Caco-2 (cell line): ENCODE measurements around the gene FBXO10. TPM values are rescaled to one million over a fixed set of nuclear protein-coding genes. Genes with fewer than 3 reads are reported as not detected.

ENCODE experiments used
- BruUV-seq: library from RNA; stranded (reverse); fragments of 400-500 nt; replicated peaks from 2 replicates; lab custom pipeline; 2021; lab: Mats Ljungman, UMichigan
- CTCF ChIA-PET: fragments of 300-600 bp; sonication (Branson Sonifier 250); formaldehyde crosslinking; loops from one replicate; lab custom pipeline; 2022; ENCODE audit warnings: antibody characterized with exemption; lab: Charles Lee
- POLR2A ChIA-PET: fragments of 300-600 bp; sonication (Branson Sonifier 250); formaldehyde crosslinking; loops from one replicate; lab custom pipeline; 2022; ENCODE audit warnings: antibody characterized with exemption; lab: Charles Lee
- DNase-seq, 2 experiments: peaks; one replicate each; pipeline versions ENCODE4 v3.0.0 to v3.0.0-alpha.2; 2020 to 2022
- H3K27me3 ChIP-seq: replicated peaks from 2 replicates; pipeline ENCODE4 v1.6.0; 2011; ENCODE audit warnings: low read length; ENCODE audit not compliant: control insufficient read depth, insufficient read depth
- H3K36me3 ChIP-seq: 2 replicates; pipeline ENCODE4 v1.5.1; 2011; ENCODE audit warnings: low read length; ENCODE audit not compliant: control insufficient read depth, insufficient read depth
- H3K4me1 ChIP-seq: fragments of 250-450 bp; sonication (Bioruptor Pico); 2 replicates; pipeline ENCODE4 v1.5.1; 2020; ENCODE audit warnings: mild to moderate bottlenecking
- H3K4me3 ChIP-seq: 2 replicates; pipeline ENCODE4 v1.5.1; 2011; ENCODE audit warnings: low read depth, mild to moderate bottlenecking, control low read depth, low read length
- H3K9me3 ChIP-seq: fragments of 250-450 bp; sonication (Bioruptor Pico); 2 replicates; pipeline ENCODE4 v1.5.1; 2020; ENCODE audit warnings: mild to moderate bottlenecking, moderate library complexity
- H3K27ac Mint-ChIP-seq: one replicate; pipeline ENCODE4 v1.8.0; 2022; ENCODE audit warnings: mixed read lengths; ENCODE audit not compliant: unreplicated experiment
- H3K27me3 Mint-ChIP-seq: one replicate; pipeline ENCODE4 v1.8.0; 2022; ENCODE audit warnings: mixed read lengths; ENCODE audit not compliant: insufficient read depth, unreplicated experiment
- H3K36me3 Mint-ChIP-seq: one replicate; pipeline ENCODE4 v1.8.0; 2022; ENCODE audit warnings: mild to moderate bottlenecking, mixed read lengths; ENCODE audit not compliant: insufficient read depth, unreplicated experiment
- H3K4me1 Mint-ChIP-seq: one replicate; pipeline ENCODE4 v1.8.0; 2022; ENCODE audit warnings: low read depth, mixed read lengths; ENCODE audit not compliant: unreplicated experiment
- H3K4me3 Mint-ChIP-seq: one replicate; pipeline ENCODE4 v1.8.0; 2022; ENCODE audit warnings: mild to moderate bottlenecking, moderate library complexity, mixed read lengths; ENCODE audit not compliant: unreplicated experiment
- H3K9me3 Mint-ChIP-seq: one replicate; pipeline ENCODE4 v1.8.0; 2022; ENCODE audit warnings: mixed read lengths; ENCODE audit not compliant: unreplicated experiment
- CTCF ChIP-seq, 2 experiments: fragments of 200-600 bp in 1 of 2; IDR thresholded peaks; 1 replicate in 1 of 2; 2 replicates in 1 of 2; pipeline versions ENCODE4 v1.5.1 to v1.8.0; 2011 to 2022; ENCODE audit warnings: antibody characterized with exemption in 1 of 2, control low read depth in 1 of 2, inconsistent platforms in 1 of 2, low read depth in 1 of 2, low read length in 1 of 2, mild to moderate bottlenecking in 1 of 2, moderate library complexity in 1 of 2; ENCODE audit not compliant: insufficient read depth in 1 of 2, severe bottlenecking in 1 of 2, unreplicated experiment in 1 of 2
- intact Hi-C: fragments of 100-400 bp; cut with micrococcal nuclease; formaldehyde crosslinking; loops from one replicate; pipeline ENCODE4 v1.10.0; 2022; ENCODE audit not compliant: unreplicated experiment
- total RNA-seq: library from RNA; stranded (reverse); gene quantifications from 2 replicates; pipeline ENCODE4 v1.2.3, GENCODE V29; 2022

The FBXO10 gene
- total RNA-seq, 1 experiment from 2014 or later = 6.9 TPM

- Mint-ChIP-seq H3K36me3 (no peaks in the 10 kb centered on the region), H3K4me3 (no peak overlapping the region), H3K4me1 (no peaks in the 10 kb centered on the region), H3K9me3 (no peaks in the 10 kb centered on the region), H3K27me3 (peaks cover 3% of the 10 kb centered on the region), H3K27ac (no peak overlapping the region)
- BruUV-seq = no TSS peak
- Histone ChIP-seq H3K9me3 (no peaks in the 10 kb centered on the region), H3K36me3 (no peaks in the 10 kb centered on the region), H3K4me1 (0 out of 2 replicates have a peak, but pooled peaks cover 8% of the 10 kb centered on the region), H3K4me3 (no peak overlapping the region), H3K27me3 (no peaks in the 10 kb centered on the region)
- ChIA-PET POLR2A (no interaction called here), CTCF (no interaction called here)
- intact Hi-C loops = no loop called here
- TF ChIP-seq CTCF (IDR thresholded peaks at IDR 0.05; ENCODE audit: insufficient read depth in 1 of 2, low read depth in 1 of 2, low read length in 1 of 2, severe bottlenecking in 1 of 2, unreplicated experiment in 1 of 2) = no peak
- DNase-seq = no peak
These were observed 47.9 kb upstream of the FBXO10 start for GRCh38 chr9:37624073-37624472.

DNA sequence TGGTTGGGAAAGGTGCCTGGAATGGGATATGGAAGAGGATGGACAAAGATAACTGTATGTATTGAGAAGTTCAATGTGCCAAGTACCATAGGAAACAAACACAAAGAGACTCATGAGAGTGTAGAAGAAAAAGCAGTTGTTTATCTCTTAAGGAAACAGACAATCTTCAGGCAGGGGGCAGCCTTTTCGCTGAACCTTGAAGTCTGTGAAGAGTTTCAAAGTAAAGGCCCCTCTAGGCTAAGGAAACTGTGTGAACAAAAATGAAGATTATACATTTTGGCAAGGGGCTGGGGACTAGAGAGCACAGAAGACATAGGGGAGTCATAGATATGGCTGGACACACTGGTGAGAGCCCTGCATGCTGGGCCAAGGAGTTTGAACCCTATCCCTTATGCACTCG is 47.1 kb upstream of the FBXO10 start:
- no peak overlapping the region for H3K4me3 ChIP-seq

GRCh38 chr9:37622462-37622861 is 46.3 kb upstream of the FBXO10 start:
- TF ChIP-seq CTCF (IDR thresholded peaks at IDR 0.05; ENCODE audit: insufficient read depth in 1 of 2, low read depth in 1 of 2, low read length in 1 of 2, severe bottlenecking in 1 of 2, unreplicated experiment in 1 of 2) = no peak
- H3K9me3 ChIP-seq = no peaks in the 10 kb centered on the region
- ChIA-PET CTCF (no interaction called here), POLR2A (no interaction called here)
- no peak for DNase-seq
- no peak overlapping the region for H3K4me3 ChIP-seq
- no peak overlapping the region for H3K4me3 Mint-ChIP-seq
- intact Hi-C loops = no loop called here
- peaks cover 3% of the 10 kb centered on the region for H3K27me3 Mint-ChIP-seq
- no peaks in the 10 kb centered on the region for H3K36me3 Mint-ChIP-seq
- H3K4me1 ChIP-seq = 0 out of 2 replicates have a peak, but pooled peaks cover 8% of the 10 kb centered on the region
- no peaks in the 10 kb centered on the region for H3K9me3 Mint-ChIP-seq
- H3K36me3 ChIP-seq = no peaks in the 10 kb centered on the region
- no peaks in the 10 kb centered on the region for H3K27me3 ChIP-seq
- no TSS peak for BruUV-seq
- H3K4me1 Mint-ChIP-seq = no peaks in the 10 kb centered on the region
- H3K27ac Mint-ChIP-seq = no peak overlapping the region

More for the DNA sequence above, 47.1 kb upstream of the FBXO10 start:
- Histone ChIP-seq H3K4me1 (0 out of 2 replicates have a peak, but pooled peaks cover 8% of the 10 kb centered on the region), H3K36me3 (no peaks in the 10 kb centered on the region), H3K9me3 (no peaks in the 10 kb centered on the region), H3K27me3 (no peaks in the 10 kb centered on the region)
- TF ChIP-seq CTCF (IDR thresholded peaks at IDR 0.05; ENCODE audit: insufficient read depth in 1 of 2, low read depth in 1 of 2, low read length in 1 of 2, severe bottlenecking in 1 of 2, unreplicated experiment in 1 of 2) = no peak
- no peak overlapping the region for H3K4me3 Mint-ChIP-seq
- no peaks in the 10 kb centered on the region for H3K36me3 Mint-ChIP-seq
- no peaks in the 10 kb centered on the region for H3K4me1 Mint-ChIP-seq
- peaks cover 3% of the 10 kb centered on the region for H3K27me3 Mint-ChIP-seq
- ChIA-PET POLR2A (no interaction called here), CTCF (no interaction called here)
- no peak overlapping the region for H3K27ac Mint-ChIP-seq
- BruUV-seq = no TSS peak
- no peaks in the 10 kb centered on the region for H3K9me3 Mint-ChIP-seq
- intact Hi-C loops = no loop called here
- no peak for DNase-seq
